PFSK-1 (cell line): ENCODE data around the gene CUL4A.

Experiments used
- FOXP2 ChIP-seq: optimal IDR thresholded peaks from 2 replicates; pipeline ENCODE3; 2011; ENCODE audit warnings: borderline replicate concordance, control low read depth, inconsistent platforms; ENCODE audit not compliant: insufficient read depth; ENCODE audit errors: extremely low read length, extremely low read depth
- POLR2AphosphoS5 ChIP-seq: IDR thresholded peaks from 2 replicates; pipeline ENCODE4 v1.6.1; 2012; ENCODE audit warnings: low read depth, mild to moderate bottlenecking, control low read depth, low read length, moderate library complexity
- SIN3A ChIP-seq: IDR thresholded peaks from 2 replicates; pipeline ENCODE4 v1.6.1; 2012; ENCODE audit warnings: mild to moderate bottlenecking, low read length, moderate library complexity, borderline replicate concordance; ENCODE audit not compliant: insufficient read depth
- TAF1 ChIP-seq: IDR thresholded peaks from 2 replicates; pipeline ENCODE4 v1.6.1; 2012; ENCODE audit warnings: low read length, control low read depth, borderline replicate concordance; ENCODE audit not compliant: insufficient read depth
- TF ChIP-seq, protein P1 (sequence below), 2 experiments: IDR thresholded peaks; 2 replicates each; pipeline versions ENCODE4 v1.6.1 to v1.8.0; 2011 to 2012; ENCODE audit warnings: low read depth in 2 of 2, low read length in 2 of 2, control low read depth in 1 of 2, inconsistent platforms in 1 of 2, mild to moderate bottlenecking in 1 of 2, moderate library complexity in 1 of 2; ENCODE audit not compliant: insufficient read depth in 1 of 2

Gene CUL4A

DNA sequence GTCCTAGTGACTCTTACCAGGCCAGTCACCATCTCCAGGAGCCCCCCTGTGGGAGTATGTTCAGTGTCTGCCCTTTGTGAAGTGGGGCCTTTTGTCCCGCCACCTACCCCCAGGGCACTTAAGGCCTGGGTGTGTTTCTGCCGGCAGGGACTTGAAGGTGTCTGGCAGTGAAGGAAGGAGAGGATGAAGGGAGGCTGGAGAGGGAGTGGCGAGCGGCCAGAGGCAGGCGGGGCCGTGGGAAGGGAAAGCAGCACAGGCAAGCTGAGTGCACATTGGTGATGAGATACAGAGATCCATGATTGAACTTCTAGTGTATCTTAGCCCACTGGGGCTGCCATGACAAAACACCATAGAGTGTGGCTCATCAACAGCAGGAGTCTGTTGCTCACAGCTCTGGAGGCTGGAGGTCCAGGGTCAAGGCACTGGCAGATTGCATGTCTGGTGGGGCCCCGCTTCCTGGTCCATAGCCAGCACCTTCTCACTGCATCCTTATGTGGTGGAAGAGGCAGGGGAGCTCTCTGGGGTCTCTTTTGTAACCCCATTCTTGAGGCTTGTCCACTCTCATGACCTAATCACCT lies 17.5 kb downstream of the CUL4A start:
- TF ChIP-seq POLR2AphosphoS5, result no peak
- no peak for TF ChIP-seq SIN3A
- no peak for TF ChIP-seq FOXP2
- no peak for TF ChIP-seq TAF1
- TF ChIP-seq, protein P1, sequence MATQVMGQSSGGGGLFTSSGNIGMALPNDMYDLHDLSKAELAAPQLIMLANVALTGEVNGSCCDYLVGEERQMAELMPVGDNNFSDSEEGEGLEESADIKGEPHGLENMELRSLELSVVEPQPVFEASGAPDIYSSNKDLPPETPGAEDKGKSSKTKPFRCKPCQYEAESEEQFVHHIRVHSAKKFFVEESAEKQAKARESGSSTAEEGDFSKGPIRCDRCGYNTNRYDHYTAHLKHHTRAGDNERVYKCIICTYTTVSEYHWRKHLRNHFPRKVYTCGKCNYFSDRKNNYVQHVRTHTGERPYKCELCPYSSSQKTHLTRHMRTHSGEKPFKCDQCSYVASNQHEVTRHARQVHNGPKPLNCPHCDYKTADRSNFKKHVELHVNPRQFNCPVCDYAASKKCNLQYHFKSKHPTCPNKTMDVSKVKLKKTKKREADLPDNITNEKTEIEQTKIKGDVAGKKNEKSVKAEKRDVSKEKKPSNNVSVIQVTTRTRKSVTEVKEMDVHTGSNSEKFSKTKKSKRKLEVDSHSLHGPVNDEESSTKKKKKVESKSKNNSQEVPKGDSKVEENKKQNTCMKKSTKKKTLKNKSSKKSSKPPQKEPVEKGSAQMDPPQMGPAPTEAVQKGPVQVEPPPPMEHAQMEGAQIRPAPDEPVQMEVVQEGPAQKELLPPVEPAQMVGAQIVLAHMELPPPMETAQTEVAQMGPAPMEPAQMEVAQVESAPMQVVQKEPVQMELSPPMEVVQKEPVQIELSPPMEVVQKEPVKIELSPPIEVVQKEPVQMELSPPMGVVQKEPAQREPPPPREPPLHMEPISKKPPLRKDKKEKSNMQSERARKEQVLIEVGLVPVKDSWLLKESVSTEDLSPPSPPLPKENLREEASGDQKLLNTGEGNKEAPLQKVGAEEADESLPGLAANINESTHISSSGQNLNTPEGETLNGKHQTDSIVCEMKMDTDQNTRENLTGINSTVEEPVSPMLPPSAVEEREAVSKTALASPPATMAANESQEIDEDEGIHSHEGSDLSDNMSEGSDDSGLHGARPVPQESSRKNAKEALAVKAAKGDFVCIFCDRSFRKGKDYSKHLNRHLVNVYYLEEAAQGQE (IDR thresholded peaks at IDR 0.05; ENCODE audit: insufficient read depth in 1 of 2, low read depth in 2 of 2, low read length in 2 of 2), result no peak

- TF ChIP-seq FOXP2 (no peak), TAF1 (no peak), SIN3A (no peak), POLR2AphosphoS5 (no peak)
- TF ChIP-seq, protein P1 (IDR thresholded peaks at IDR 0.05; ENCODE audit: insufficient read depth in 1 of 2, low read depth in 2 of 2, low read length in 2 of 2), result no peak
Measured at GRCh38 chr13:113229161-113229560, 19.7 kb downstream of the CUL4A start.

DNA sequence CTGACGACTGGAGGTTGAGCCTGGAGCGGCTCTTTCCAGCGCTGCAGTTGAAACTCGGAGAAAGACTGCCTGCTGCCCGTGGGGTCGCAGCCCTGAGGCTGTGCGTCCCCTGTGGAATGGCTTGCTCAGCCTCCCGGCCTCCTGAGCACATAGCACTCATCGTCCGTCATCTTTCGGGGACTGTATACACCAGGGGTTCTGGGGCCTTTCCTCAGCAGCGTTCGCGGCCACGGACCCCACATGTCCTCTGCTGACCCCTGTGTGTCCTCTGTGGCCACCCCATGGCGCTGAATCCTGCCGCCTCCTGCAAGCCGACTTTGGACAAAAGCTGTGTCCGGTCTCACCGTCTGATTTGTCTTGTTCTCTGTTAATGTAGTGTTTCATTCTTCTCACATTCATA lies 20.4 kb downstream of the CUL4A start:
- TF ChIP-seq, protein P1 (IDR thresholded peaks at IDR 0.05; ENCODE audit: insufficient read depth in 1 of 2, low read depth in 2 of 2, low read length in 2 of 2), result no peak
- no peak for TF ChIP-seq SIN3A
- TF ChIP-seq TAF1, result no peak
- TF ChIP-seq FOXP2, result no peak
- TF ChIP-seq POLR2AphosphoS5, result no peak

GRCh38 chr13:113231306-113232207 lies 22.1 kb downstream of the CUL4A start:
- TF ChIP-seq, protein P1 (IDR thresholded peaks at IDR 0.05; ENCODE audit: insufficient read depth in 1 of 2, low read depth in 2 of 2, low read length in 2 of 2), result no peak
- no peak for TF ChIP-seq POLR2AphosphoS5
- TF ChIP-seq SIN3A, result no peak
